ENCODE data around the gene CRK.
"Not testable (repeated sequence)": the region's sequence is repeated elsewhere in the genome, so short reads cannot be mapped to it uniquely, and the experiment has no call there.

Gene CRK

GRCh38 chr17:1379930-1380313 lies 76.1 kb downstream of the CRK start:
- DNase-seq = no peak

- DNase-seq = no peak
These were observed 76.7 kb downstream of the CRK start for GRCh38 chr17:1379208-1379929.

GRCh38 chr17:1378476-1378860 lies 77.6 kb downstream of the CRK start:
- DNase-seq = not testable (repeated sequence)

GRCh38 chr17:1377334-1377733 lies 78.7 kb downstream of the CRK start:
- no peak for DNase-seq

GRCh38 chr17:1376061-1376460 lies 80.0 kb downstream of the CRK start:
- DNase-seq = no peak

GRCh38 chr17:1375615-1376014 lies 80.4 kb downstream of the CRK start:
- DNase-seq = no peak

GRCh38 chr17:1374431-1375177 lies 81.4 kb downstream of the CRK start:
- DNase-seq = no peak

- no peak for DNase-seq
These were observed 82.3 kb downstream of the CRK start for GRCh38 chr17:1373707-1374237.

GRCh38 chr17:1372618-1373017 lies 83.4 kb downstream of the CRK start:
- DNase-seq = no peak

- no peak for DNase-seq
These were observed 84.0 kb downstream of the CRK start for GRCh38 chr17:1371893-1372590.
